Urinary bladder (tissue), 4 donors: ENCODE measurements around the gene HTR3B. TPM values are rescaled to one million over a fixed set of nuclear protein-coding genes. Genes with fewer than 3 reads are reported as not detected.

Source experiments
- DNase-seq: peaks from one replicate; pipeline ENCODE4 v3.0.0-alpha.2; 2015; ENCODE audit errors: extremely low spot score
- H3K27ac ChIP-seq: one replicate; pipeline ENCODE4 v1.5.1; 2013; ENCODE audit warnings: low read depth, mild to moderate bottlenecking, moderate library complexity
- H3K36me3 ChIP-seq: one replicate; pipeline ENCODE4 v1.6.1; 2013; ENCODE audit warnings: mild to moderate bottlenecking, moderate library complexity; ENCODE audit not compliant: insufficient read depth
- H3K4me1 ChIP-seq: one replicate; pipeline ENCODE4 v1.6.1; 2013; ENCODE audit warnings: mild to moderate bottlenecking, moderate library complexity; ENCODE audit not compliant: insufficient read depth
- H3K4me3 ChIP-seq: one replicate; pipeline ENCODE4 v1.5.1; 2013; ENCODE audit warnings: low read depth, low read length
- WGBS: extraction: QIAGEN DNeasy Blood & Tissue Kit; methylation state at CpG from one replicate; pipeline ENCODE4 v1.1.7; 2013; 5-methylcytosine and 5-hydroxymethylcytosine counted together
- polyA plus RNA-seq: library from polyadenylated mRNA; stranded (reverse); fragments of 200-250 nt; gene quantifications from one replicate; pipeline ENCODE4 v1.2.3, GENCODE V29; 2013
- small RNA-seq: library from RNA; depleted of rRNA; stranded (forward); fragments of <200 nt; gene quantifications from one replicate; pipeline ENCODE3, GENCODE V24; 2014
- total RNA-seq: library from RNA; depleted of rRNA; stranded (reverse); fragments of >200 nt; gene quantifications from one replicate; pipeline ENCODE4 v1.2.3, GENCODE V29; 2014
- donor health status: healthy with polysubstance abuse.
- donor health status: healthy.

The HTR3B gene
- total and polyA plus RNA-seq, 2 donors = not detected

DNA sequence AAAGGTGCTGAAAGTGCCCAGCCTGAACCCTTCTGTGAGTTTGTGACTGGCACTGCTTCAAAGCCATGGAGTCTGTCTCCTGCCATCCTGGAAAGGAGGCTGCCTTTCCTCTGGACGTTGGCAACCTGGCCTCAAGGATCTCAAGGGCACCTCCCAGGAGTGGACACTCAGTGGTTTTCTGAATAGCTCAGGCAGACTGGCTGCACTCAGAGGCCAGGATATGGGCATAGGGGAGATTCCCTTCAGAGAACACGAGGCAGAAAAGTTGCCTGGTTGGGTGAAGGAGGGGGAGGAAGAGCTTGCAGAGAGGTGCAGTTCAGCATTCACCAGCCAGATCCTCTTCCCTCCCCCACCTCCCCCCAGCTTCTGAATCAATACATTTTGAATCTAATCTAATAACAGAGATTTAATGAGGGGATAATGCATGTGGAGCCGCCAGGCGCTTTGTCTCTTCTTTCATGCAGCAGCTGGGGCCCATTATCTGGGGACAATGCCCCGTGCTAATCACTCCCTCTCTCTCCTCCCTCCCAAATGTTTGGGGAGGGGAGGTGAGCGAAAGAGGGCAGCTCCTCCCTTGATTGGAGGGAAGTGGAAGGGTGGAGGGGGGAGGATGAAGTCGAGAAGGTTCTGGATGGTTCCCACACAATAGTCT, 88.0 kb downstream of the HTR3B start:
- no peak overlapping the region for H3K27ac ChIP-seq
- no peaks in the 10 kb centered on the region for H3K4me1 ChIP-seq
- DNase-seq = no peak
- 19% methylated on average over 7 of the region's 7 CpGs for WGBS
- H3K36me3 ChIP-seq = no peaks in the 10 kb centered on the region
- H3K4me3 ChIP-seq = no peak overlapping the region

GRCh38 chr11:113994077-113994954, 89.7 kb downstream of the HTR3B start:
- 6% methylated on average over 6 of the region's 6 CpGs for WGBS

More at GRCh38 chr11:113994077-113994954, 89.7 kb downstream of the HTR3B start:
- DNase-seq = no peak
- H3K27ac ChIP-seq = no peak overlapping the region
- H3K4me3 ChIP-seq = no peak overlapping the region
- H3K4me1 ChIP-seq = no peaks in the 10 kb centered on the region
- H3K36me3 ChIP-seq = no peaks in the 10 kb centered on the region

Small RNA genes within 50 kb of the gene (small RNA-seq; reads per million reads assigned to genes)
- gene RNU6-1107P = not detected

Other genes with a start within 250 kb of the HTR3B start
- 4.2 TPM for gene TMPRSS5, start 198.5 kb upstream of the HTR3B start, total RNA-seq
- gene TMPRSS5, start 198.5 kb upstream of the HTR3B start, polyA plus RNA-seq = 0.66 TPM
- gene ZW10, start 131.1 kb upstream of the HTR3B start, total RNA-seq = 28.0 TPM
- 7.9 TPM for gene ZW10, start 131.1 kb upstream of the HTR3B start, polyA plus RNA-seq
- not detected for gene CLDN25, start 125.0 kb upstream of the HTR3B start, total RNA-seq
- gene CLDN25, start 125.0 kb upstream of the HTR3B start, polyA plus RNA-seq = not detected
- 68.7 TPM for gene USP28, start 29.2 kb upstream of the HTR3B start, total RNA-seq
- gene USP28, start 29.2 kb upstream of the HTR3B start, polyA plus RNA-seq = 18.4 TPM
- 0.58 TPM for gene HTR3A, start 70.3 kb downstream of the HTR3B start, total RNA-seq
- 1.2 TPM for gene HTR3A, start 70.3 kb downstream of the HTR3B start, polyA plus RNA-seq
- 10.3 TPM for gene ZBTB16, start 154.9 kb downstream of the HTR3B start, total RNA-seq
- 95.2 TPM for gene ZBTB16, start 154.9 kb downstream of the HTR3B start, polyA plus RNA-seq